ENCODE data around the gene TMEM119. TPM values are rescaled to one million over a fixed set of nuclear protein-coding genes. Genes with fewer than 3 reads are reported as not detected.

Gene TMEM119
- total and polyA plus RNA-seq, 10 of the 15 experiments (the other 5 are each of a cell fraction or from before 2014, with no cell fraction given) = 0.11 to 0.44 (median 0.19) TPM; not detected in 5

DNA sequence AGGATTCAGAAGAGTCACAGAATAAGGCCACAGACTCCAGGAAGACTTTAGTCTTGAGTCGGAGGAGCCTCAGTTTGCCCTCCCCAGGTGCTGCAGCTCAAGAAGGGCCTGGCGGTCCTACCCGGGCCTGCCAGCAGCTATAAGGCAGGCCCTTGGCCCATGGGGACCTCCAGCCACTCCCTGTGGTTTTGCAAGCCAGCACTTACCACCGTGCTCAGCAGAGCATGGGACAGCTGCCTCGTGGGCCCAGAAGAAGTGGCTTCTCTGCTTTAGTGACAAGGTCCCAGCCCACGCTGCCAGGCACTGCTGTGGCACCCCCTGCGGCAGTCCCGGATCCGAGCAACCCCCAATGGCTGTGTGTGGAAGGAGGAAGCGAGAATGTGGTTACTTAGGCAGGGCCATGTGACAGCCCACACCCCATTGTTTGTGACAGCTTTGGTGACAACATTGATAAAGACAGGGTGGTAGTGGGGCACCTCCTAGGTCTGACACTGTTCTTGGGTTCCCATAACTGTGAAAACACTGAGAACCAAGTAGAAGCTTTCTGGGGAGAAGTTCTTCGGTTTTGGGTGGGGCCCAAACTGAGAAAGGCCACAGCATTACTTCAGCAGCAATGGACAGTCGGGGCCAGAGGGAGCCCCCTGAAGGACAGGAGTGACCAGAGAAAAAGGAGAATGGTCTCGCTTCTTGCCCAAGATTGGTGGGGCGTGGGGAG, 35.8 kb upstream of the TMEM119 start, which contains the start of gene SELPLG (continued):
- TF ChIP-seq MYB (IDR thresholded peaks at IDR 0.05; ENCODE audit: borderline replicate concordance, low read depth, low read length) (peak; percentile 84), FOXM1 (IDR thresholded peaks at IDR 0.05; ENCODE audit: low read depth, low read length) (peak; percentile 78; the same call in 1 of the 2 replicates), ZBED1 (IDR thresholded peaks at IDR 0.05; ENCODE audit: borderline replicate concordance) (peak; percentile 65; the same call in 1 of the 2 replicates), SMAD5 (IDR thresholded peaks at IDR 0.05; ENCODE audit: low read depth) (no peak), NFIC (IDR thresholded peaks at IDR 0.05; ENCODE audit: low read depth, low read length) (peak; percentile 84; the same call in 1 of the 2 replicates), SIX5 (IDR thresholded peaks at IDR 0.05; ENCODE audit: low read depth, low read length, severe bottlenecking) (no peak), ZNF622 (IDR thresholded peaks at IDR 0.05) (no peak), POLR2AphosphoS5 (IDR thresholded peaks at IDR 0.05; ENCODE audit: low read length) (peak; percentile 74), FOXK2 (IDR thresholded peaks at IDR 0.05) (no peak), IRF4 (IDR thresholded peaks at IDR 0.05; ENCODE audit: low read depth, low read length) (peak; percentile 96), TCF7 (IDR thresholded peaks at IDR 0.05; ENCODE audit: borderline replicate concordance) (no peak), STAT1 (conservative IDR thresholded peaks at IDR 0.05) (peak; percentile 65; the same call in 1 of the 2 replicates), RAD21 (IDR thresholded peaks at IDR 0.05; ENCODE audit: insufficient read depth, low read depth, low read length) (no peak; the same call in 1 of the 2 replicates), NFYB (IDR thresholded peaks at IDR 0.05; ENCODE audit: insufficient read depth, low read depth, low read length) (no peak), YBX1 (IDR thresholded peaks at IDR 0.05) (no peak), RUNX3 (IDR thresholded peaks at IDR 0.05; ENCODE audit: low read length) (peak; percentile 97), ESRRA (IDR thresholded peaks at IDR 0.05; ENCODE audit: low read length) (no peak), SREBF1 (IDR thresholded peaks at IDR 0.05; ENCODE audit: low read length) (no peak), CBX3 (IDR thresholded peaks at IDR 0.05; ENCODE audit: borderline replicate concordance, low read depth) (no peak), PML (IDR thresholded peaks at IDR 0.05; ENCODE audit: low read length) (no peak)
- TF ChIP-seq, protein P1, sequence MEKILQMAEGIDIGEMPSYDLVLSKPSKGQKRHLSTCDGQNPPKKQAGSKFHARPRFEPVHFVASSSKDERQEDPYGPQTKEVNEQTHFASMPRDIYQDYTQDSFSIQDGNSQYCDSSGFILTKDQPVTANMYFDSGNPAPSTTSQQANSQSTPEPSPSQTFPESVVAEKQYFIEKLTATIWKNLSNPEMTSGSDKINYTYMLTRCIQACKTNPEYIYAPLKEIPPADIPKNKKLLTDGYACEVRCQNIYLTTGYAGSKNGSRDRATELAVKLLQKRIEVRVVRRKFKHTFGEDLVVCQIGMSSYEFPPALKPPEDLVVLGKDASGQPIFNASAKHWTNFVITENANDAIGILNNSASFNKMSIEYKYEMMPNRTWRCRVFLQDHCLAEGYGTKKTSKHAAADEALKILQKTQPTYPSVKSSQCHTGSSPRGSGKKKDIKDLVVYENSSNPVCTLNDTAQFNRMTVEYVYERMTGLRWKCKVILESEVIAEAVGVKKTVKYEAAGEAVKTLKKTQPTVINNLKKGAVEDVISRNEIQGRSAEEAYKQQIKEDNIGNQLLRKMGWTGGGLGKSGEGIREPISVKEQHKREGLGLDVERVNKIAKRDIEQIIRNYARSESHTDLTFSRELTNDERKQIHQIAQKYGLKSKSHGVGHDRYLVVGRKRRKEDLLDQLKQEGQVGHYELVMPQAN (conservative IDR thresholded peaks at IDR 0.05) = peak; percentile 58
- TF ChIP-seq, protein P2, sequence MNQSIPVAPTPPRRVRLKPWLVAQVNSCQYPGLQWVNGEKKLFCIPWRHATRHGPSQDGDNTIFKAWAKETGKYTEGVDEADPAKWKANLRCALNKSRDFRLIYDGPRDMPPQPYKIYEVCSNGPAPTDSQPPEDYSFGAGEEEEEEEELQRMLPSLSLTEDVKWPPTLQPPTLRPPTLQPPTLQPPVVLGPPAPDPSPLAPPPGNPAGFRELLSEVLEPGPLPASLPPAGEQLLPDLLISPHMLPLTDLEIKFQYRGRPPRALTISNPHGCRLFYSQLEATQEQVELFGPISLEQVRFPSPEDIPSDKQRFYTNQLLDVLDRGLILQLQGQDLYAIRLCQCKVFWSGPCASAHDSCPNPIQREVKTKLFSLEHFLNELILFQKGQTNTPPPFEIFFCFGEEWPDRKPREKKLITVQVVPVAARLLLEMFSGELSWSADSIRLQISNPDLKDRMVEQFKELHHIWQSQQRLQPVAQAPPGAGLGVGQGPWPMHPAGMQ (IDR thresholded peaks at IDR 0.05; ENCODE audit: borderline replicate concordance) = peak; percentile 81; the same call in 1 of the 2 replicates
- TF ChIP-seq, protein P3, sequence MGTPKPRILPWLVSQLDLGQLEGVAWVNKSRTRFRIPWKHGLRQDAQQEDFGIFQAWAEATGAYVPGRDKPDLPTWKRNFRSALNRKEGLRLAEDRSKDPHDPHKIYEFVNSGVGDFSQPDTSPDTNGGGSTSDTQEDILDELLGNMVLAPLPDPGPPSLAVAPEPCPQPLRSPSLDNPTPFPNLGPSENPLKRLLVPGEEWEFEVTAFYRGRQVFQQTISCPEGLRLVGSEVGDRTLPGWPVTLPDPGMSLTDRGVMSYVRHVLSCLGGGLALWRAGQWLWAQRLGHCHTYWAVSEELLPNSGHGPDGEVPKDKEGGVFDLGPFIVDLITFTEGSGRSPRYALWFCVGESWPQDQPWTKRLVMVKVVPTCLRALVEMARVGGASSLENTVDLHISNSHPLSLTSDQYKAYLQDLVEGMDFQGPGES (IDR thresholded peaks at IDR 0.05) = no peak

All from GM12878 (cell line).